GM12865 (cell line): Measurements from ENCODE around the gene ENDOG.

Experiments used
- DNase-seq: peaks from one replicate; pipeline ENCODE4 v3.0.0; 2010; ENCODE audit warnings: low read depth
- H3K4me3 ChIP-seq: 2 replicates; pipeline ENCODE4 v1.5.1; 2011; ENCODE audit warnings: mild to moderate bottlenecking, low read depth, low read length, control low read depth
- TF ChIP-seq, protein P1 (sequence below): IDR thresholded peaks from 2 replicates; pipeline ENCODE4 v1.5.1; 2011; ENCODE audit warnings: low read length, control low read depth, low read depth, inconsistent platforms; ENCODE audit not compliant: insufficient read depth; ENCODE audit errors: missing control alignments

The ENDOG gene

DNA sequence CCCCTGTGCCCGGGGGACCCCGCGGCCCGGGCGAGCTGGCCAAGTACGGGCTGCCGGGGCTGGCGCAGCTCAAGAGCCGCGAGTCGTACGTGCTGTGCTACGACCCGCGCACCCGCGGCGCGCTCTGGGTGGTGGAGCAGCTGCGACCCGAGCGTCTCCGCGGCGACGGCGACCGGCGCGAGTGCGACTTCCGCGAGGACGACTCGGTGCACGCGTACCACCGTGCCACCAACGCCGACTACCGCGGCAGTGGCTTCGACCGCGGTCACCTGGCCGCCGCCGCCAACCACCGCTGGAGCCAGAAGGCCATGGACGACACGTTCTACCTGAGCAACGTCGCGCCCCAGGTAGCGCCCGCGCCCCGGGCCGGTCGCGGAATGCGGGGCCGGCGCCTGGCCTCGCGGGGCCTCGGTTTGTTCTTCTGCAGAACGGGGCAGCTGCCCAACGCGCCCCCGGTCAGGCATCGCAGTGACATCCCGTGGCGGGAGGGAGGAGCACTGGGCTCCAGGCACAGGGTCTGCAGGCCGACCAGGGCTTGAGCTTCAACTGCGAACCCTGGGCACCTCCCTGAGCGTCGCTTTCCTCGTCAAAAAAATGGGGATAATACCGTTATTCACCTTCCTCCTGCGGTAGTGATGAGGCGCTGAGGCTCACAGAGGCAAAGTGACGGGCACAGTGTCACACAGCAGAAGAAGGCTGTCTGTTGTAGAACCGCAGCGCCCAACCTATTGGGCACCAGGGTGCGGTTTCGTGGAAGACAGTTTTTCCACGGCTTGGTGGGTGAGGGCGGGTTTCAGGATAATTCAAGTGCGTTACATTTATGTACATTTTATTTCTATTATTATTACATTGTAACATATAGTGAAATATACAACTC lies 777 bp downstream of the ENDOG start:
- peak overlapping the region; percentile 78 for H3K4me3 ChIP-seq
- DNase-seq: peak; percentile 75
- TF ChIP-seq, protein P1, sequence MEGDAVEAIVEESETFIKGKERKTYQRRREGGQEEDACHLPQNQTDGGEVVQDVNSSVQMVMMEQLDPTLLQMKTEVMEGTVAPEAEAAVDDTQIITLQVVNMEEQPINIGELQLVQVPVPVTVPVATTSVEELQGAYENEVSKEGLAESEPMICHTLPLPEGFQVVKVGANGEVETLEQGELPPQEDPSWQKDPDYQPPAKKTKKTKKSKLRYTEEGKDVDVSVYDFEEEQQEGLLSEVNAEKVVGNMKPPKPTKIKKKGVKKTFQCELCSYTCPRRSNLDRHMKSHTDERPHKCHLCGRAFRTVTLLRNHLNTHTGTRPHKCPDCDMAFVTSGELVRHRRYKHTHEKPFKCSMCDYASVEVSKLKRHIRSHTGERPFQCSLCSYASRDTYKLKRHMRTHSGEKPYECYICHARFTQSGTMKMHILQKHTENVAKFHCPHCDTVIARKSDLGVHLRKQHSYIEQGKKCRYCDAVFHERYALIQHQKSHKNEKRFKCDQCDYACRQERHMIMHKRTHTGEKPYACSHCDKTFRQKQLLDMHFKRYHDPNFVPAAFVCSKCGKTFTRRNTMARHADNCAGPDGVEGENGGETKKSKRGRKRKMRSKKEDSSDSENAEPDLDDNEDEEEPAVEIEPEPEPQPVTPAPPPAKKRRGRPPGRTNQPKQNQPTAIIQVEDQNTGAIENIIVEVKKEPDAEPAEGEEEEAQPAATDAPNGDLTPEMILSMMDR: no peak

DNA sequence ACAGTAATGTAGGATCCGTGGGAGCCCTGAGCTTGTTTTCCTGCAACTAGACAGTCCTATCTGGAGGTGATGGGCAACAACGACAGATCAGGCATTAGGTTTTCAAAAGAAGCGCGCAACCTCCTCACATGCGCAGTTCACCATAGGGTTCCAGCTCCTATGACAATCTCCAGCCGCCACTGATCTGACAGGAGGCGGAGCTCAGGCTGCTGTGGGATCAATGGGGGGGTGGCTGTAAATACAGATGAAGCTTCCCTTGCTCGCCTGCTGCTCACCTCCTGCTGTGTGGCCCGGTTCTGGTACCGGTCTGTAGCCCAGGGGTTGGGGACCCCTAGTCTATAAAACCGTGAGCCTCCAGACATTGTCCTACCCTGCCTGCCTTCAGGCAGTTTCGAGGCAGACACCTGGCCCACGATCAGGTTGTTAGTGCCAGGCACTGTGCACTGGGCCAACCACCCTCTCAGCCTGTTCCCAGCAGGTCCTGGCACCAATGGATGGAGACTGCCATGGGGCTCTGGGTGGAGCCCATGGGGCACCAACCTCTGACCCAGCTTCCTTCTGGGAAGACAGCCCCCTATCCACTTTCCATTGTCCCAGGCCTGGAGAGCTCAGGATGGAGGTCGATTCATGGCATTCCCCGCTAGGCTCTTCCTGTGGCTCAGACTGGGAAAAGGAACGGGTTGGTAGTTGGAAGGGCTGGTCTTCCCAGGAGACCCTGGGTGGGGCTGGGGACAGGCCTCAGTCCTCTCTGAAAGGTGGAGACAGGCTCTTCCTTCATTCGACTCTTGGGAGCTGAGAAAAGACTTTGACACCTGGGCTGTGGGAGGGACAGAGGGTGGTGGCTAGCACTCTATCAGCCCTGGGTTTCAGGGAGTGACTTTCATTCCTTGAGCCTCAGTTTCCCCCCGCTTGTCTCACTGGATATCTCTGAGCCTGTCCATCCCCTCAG lies 1.7 kb downstream of the ENDOG start:
- TF ChIP-seq, protein P1: no peak
- H3K4me3 ChIP-seq: no peak overlapping the region
- DNase-seq: no peak

DNA sequence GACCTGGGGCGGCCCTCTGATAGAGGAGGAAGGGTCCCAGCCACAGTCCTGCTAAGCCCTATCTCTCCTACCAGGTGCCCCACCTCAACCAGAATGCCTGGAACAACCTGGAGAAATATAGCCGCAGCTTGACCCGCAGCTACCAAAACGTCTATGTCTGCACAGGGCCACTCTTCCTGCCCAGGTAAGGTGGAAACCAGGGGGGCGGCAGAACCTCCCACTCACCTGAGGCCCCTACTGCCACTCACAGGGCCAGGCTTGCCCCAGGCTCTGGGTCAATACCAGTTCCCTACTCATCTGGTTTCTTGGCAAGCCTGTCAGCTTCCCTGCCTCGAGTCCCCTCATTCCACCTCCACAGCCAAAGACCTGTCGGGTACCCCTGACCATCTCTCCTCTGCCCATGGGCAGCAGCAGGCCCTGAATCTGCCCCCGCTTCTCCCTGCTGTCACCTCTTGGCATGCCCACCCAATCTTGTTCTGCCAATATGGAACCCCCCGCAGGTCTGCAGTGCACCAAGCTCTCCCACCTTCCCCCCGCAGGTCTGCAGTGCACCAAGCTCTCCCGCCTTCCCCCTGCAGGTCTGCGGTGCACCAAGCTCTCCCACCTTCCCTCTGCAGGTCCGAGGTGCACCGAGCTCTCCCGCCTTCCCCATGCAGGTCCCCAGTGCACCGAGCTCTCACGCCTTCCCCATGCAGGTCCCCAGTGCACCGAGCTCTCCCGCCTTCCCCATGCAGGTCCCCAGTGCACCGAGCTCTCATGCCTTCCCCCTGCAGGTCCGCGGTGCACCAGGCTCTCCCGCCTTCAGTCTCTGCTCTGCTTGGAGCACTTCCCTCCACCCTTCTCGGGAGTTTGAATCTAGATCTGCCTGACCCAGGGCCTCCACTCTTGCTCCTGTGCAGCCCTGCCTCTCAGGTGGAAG lies 2.6 kb downstream of the ENDOG start:
- no peak for DNase-seq
- TF ChIP-seq, protein P1: no peak
- H3K4me3 ChIP-seq: no peak overlapping the region

DNA sequence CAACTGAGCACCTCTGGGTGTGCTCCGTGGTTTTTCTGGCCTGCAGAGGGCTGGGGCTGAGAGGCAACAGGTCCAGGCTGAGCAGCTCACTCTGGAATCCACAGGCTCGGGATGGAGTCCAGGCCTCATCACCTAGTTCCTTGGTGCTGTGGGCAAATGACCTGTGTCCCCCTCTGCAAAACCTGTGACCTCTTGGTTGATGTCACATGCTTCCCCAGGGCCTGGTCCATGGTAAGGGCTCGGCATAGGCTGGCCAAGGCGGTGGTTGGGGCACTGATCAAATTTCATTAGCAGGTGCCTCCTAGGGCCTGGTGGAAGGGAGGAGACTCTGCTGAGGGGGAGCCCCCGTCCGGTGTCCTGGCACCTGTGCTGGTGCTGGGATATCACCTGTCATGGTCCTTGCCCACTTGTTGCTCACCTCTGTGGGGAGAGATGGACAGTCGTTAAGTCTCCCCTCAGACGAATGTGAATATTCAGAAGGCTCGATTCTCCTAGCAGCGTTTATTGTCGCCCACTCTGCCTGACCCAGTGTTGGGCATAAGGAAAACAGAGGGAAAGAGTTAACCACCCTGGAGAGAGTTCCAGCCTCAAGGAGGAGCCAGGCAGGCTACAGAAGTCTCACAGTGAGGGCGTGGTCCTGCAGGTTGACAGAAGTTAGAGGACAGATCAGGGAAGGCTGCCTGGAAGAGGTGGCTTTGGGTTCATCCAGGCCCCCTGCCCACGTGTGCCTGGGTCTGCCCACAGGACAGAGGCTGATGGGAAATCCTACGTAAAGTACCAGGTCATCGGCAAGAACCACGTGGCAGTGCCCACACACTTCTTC lies 3.5 kb downstream of the ENDOG start:
- no peak overlapping the region for H3K4me3 ChIP-seq
- TF ChIP-seq, protein P1: no peak
- no peak for DNase-seq

DNA sequence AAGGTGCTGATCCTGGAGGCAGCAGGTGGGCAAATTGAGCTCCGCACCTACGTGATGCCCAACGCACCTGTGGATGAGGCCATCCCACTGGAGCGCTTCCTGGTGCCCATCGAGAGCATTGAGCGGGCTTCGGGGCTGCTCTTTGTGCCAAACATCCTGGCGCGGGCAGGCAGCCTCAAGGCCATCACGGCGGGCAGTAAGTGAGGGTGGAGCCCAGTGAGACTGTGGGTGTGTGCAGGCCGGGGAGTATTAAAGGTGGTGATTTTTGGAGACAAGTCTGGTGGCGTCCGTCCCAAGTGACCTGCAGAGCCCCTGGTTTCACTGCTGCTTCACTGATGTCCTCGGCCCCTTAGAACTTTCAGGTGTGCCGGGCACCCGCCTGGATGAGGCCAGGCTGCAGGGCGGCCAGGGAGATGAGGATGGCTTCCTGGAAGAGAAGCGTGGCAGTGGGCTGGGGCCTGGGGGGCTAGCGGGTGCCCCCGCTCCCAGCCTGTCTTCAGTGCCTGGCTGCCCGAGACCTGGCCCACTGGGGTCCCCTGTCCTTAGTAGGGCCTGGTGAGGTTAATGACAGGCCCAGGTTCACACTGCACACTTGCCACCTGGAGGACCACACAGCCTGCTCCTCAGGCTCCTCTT lies 4.2 kb downstream of the ENDOG start:
- no peak for DNase-seq
- H3K4me3 ChIP-seq: no peak overlapping the region
- TF ChIP-seq, protein P1: no peak
